OCI-LY7 (cell line): Measurements from ENCODE around the gene KSR1. TPM values are rescaled to one million over a fixed set of nuclear protein-coding genes. Genes with fewer than 3 reads are reported as not detected.
"Not testable (repeated sequence)": the region's sequence is repeated elsewhere in the genome, so short reads cannot be mapped to it uniquely, and the experiment has no call there.

Source experiments
- BruUV-seq: library from RNA; stranded (reverse); fragments of 400-500 nt; replicated peaks from 2 replicates; lab custom pipeline; 2021; lab: Mats Ljungman, UMichigan
- CTCF ChIA-PET: fragments of 300-600 bp; sonication (Branson Sonifier 250); formaldehyde crosslinking; loops from one replicate; lab custom pipeline; 2022; ENCODE audit warnings: antibody characterized with exemption; ENCODE audit not compliant: unreplicated experiment; lab: Charles Lee
- POLR2A ChIA-PET: fragments of 300-600 bp; sonication (Branson Sonifier 250); formaldehyde crosslinking; loops from one replicate; lab custom pipeline; 2022; ENCODE audit warnings: antibody characterized with exemption; lab: Charles Lee
- DNase-seq: peaks from one replicate; pipeline ENCODE4 v3.0.0-alpha.2; 2015; ENCODE audit warnings: low spot score
- H2AFZ ChIP-seq: fragments of 200-600 bp; sonication (generic), shearing (Covaris generic); 2 replicates; pipeline ENCODE4 v1.6.1; 2014; ENCODE audit warnings: mild to moderate bottlenecking, antibody characterized with exemption, low read length, moderate library complexity
- H3K27ac ChIP-seq: fragments of 200-600 bp; sonication (generic); 2 replicates; pipeline ENCODE4 v1.5.1; 2014; ENCODE audit warnings: mixed run types, low read depth, mild to moderate bottlenecking, moderate library complexity, low read length, inconsistent platforms; ENCODE audit not compliant: poor library complexity, severe bottlenecking
- H3K36me3 ChIP-seq: fragments of 200-600 bp; sonication (generic); 2 replicates; pipeline ENCODE4 v1.6.1; 2014; ENCODE audit warnings: mild to moderate bottlenecking, antibody characterized with exemption, low read length, moderate library complexity, mixed read lengths; ENCODE audit not compliant: insufficient read depth
- H3K4me1 ChIP-seq: fragments of 200-600 bp; sonication (generic); 2 replicates; pipeline ENCODE4 v1.5.1; 2014; ENCODE audit warnings: mild to moderate bottlenecking, low read length; ENCODE audit not compliant: insufficient read depth, poor library complexity, severe bottlenecking
- H3K4me2 ChIP-seq: fragments of 200-600 bp; sonication (generic); 2 replicates; pipeline ENCODE4 v1.6.1; 2014; ENCODE audit warnings: mild to moderate bottlenecking, low read length
- H3K4me3 ChIP-seq: fragments of 200-600 bp; sonication (generic); 2 replicates; pipeline ENCODE4 v1.5.1; 2014; ENCODE audit warnings: mild to moderate bottlenecking, low read depth, low read length; ENCODE audit not compliant: poor library complexity, severe bottlenecking
- H3K79me2 ChIP-seq: fragments of 200-600 bp; sonication (generic); 2 replicates; pipeline ENCODE4 v1.6.1; 2016; ENCODE audit warnings: low read depth, mild to moderate bottlenecking, low read length, moderate library complexity, mixed read lengths; ENCODE audit not compliant: insufficient read depth
- H3K9me2 ChIP-seq: fragments of 200-600 bp; sonication (generic); 2 replicates; pipeline ENCODE4 v1.6.1; 2016; ENCODE audit warnings: mild to moderate bottlenecking, low read length, mixed read lengths; ENCODE audit not compliant: insufficient read depth
- H3K9me3 ChIP-seq: fragments of 200-600 bp; sonication (generic); 2 replicates; pipeline ENCODE4 v1.6.1; 2014; ENCODE audit warnings: mild to moderate bottlenecking, mixed run types, low read length, mixed read lengths
- H4K20me1 ChIP-seq: fragments of 200-600 bp; sonication (generic); 2 replicates; pipeline ENCODE4 v1.6.1; 2014; ENCODE audit warnings: mild to moderate bottlenecking, antibody characterized with exemption, low read length, moderate library complexity, mixed read lengths; ENCODE audit not compliant: insufficient read depth
- CTCF ChIP-seq: fragments of 200-600 bp; sonication (generic); conservative IDR thresholded peaks from 2 replicates; pipeline ENCODE4 v1.5.1; 2014; ENCODE audit warnings: mild to moderate bottlenecking, antibody characterized with exemption, low read length, moderate library complexity, mixed read lengths
- EZH2phosphoT487 ChIP-seq: fragments of 200-600 bp; sonication (generic); IDR thresholded peaks from 2 replicates; pipeline ENCODE4 v1.6.1; 2018; ENCODE audit warnings: low read depth, borderline replicate concordance, mild to moderate bottlenecking, mixed run types, antibody characterized with exemption, low read length, moderate library complexity, mixed read lengths
- intact Hi-C: fragments of 100-400 bp; cut with micrococcal nuclease; formaldehyde crosslinking; loops from one replicate; pipeline ENCODE4 v1.10.0; 2022; ENCODE audit not compliant: unreplicated experiment
- total RNA-seq, 2 experiments: library from RNA; depleted of rRNA in 1 of 2; stranded (reverse); fragments of >200 nt in 1 of 2; shearing (Covaris generic) in 1 of 2; gene quantifications; 2 replicates each; pipeline ENCODE4 v1.2.3, GENCODE V29; 2014 to 2022

KSR1 gene
- total RNA-seq, 2 experiments from 2014 or later: 2.2 to 4.1 TPM

DNA sequence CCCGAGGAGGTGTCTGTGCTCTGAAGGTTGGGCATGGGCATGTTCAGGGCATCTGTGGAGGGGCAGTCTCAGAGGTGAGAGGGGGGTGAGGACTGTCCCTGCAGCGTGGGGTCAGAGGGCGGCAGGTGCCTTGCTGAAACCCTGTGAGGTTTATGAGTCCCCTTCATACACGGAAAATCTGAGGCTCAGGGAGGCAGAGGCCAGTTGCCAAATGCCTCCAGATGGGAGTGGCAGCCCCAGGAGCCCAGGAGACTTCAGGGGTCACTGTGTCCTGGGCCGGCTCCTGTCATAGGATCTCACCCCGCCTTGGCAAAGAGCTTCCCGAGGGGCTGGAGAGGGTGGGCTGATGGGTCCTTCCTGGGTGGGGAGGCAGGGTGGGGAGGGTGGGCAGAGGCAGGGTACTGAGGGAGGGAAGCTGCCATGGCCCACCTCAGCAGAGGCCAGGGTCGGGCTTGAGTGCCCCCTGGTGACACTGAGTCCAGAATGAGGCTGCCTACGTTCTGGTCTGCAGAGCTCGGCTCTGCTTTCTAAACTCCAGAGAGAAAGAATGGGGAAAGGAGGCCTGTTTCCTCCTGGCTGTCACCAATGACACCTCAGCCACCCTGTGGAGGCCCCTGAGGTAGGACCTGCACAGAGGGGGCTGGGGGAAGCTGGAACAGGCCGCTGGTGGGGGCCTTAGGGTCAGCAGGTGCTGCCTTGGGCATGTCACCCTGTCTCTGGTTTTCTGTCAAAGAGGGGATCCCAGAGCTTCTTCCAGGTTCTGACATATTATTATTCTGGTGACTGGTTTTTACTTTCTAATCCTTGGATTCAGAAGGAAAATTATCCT is 175.9 kb downstream of the KSR1 start:
- Histone ChIP-seq H3K36me3 (no peaks in the 10 kb centered on the region), H3K79me2 (no peaks in the 10 kb centered on the region), H2AFZ (no peak overlapping the region; the same call in 1 of the 2 replicates), H3K9me2 (no peaks in the 10 kb centered on the region), H3K4me2 (no peak overlapping the region; the same call in 1 of the 2 replicates), H4K20me1 (no peaks in the 10 kb centered on the region), H3K4me1 (peaks cover 19% of the 10 kb centered on the region), H3K27ac (no peak overlapping the region), H3K4me3 (no peak overlapping the region), H3K9me3 (no peaks in the 10 kb centered on the region)
- no TSS peak for BruUV-seq
- CTCF ChIA-PET: no interaction called here
- intact Hi-C loops: no loop called here
- TF ChIP-seq EZH2phosphoT487 (no peak), CTCF (no peak)
- DNase-seq: no peak
- POLR2A ChIA-PET: interaction anchor here (0.5 kb wide), 1 partner anchor 1013 kb away, joined by 3 read pairs; the partner anchor contains the start of gene BLTP2

GRCh38 chr17:27632766-27633165 is 176.5 kb downstream of the KSR1 start:
- H3K79me2 ChIP-seq, H3K36me3 ChIP-seq, CTCF ChIA-PET, BruUV-seq, DNase-seq, H3K9me2 ChIP-seq, H3K4me2 ChIP-seq, H2AFZ ChIP-seq, H3K27ac ChIP-seq, intact Hi-C loops, H3K4me3 ChIP-seq, H4K20me1 ChIP-seq, H3K9me3 ChIP-seq: not testable (repeated sequence)
- POLR2A ChIA-PET: interaction anchor here (0.5 kb wide), 1 partner anchor 1012 kb away, joined by 3 read pairs; the partner anchor contains the start of gene BLTP2
- peaks cover 19% of the 10 kb centered on the region for H3K4me1 ChIP-seq

- ChIA-PET POLR2A (no interaction called here), CTCF (no interaction called here)
- no peaks in the 10 kb centered on the region for H3K9me3 ChIP-seq
- intact Hi-C loops: no loop called here
- H4K20me1 ChIP-seq: no peaks in the 10 kb centered on the region
- H3K4me2 ChIP-seq: no peak overlapping the region
- no peaks in the 10 kb centered on the region for H3K9me2 ChIP-seq
- H3K36me3 ChIP-seq: no peaks in the 10 kb centered on the region
- no peak overlapping the region for H3K27ac ChIP-seq
- no peaks in the 10 kb centered on the region for H3K79me2 ChIP-seq
- no peak overlapping the region for H3K4me3 ChIP-seq
- no peak overlapping the region for H2AFZ ChIP-seq
- no peak for DNase-seq
- no TSS peak for BruUV-seq
- TF ChIP-seq EZH2phosphoT487: no peak
- TF ChIP-seq CTCF: no peak
- H3K4me1 ChIP-seq: peaks cover 19% of the 10 kb centered on the region
Observed at GRCh38 chr17:27633312-27634025, 177.2 kb downstream of the KSR1 start.
